Endothelial cell of umbilical vein (primary cell): ENCODE data around the gene SOX5.

Experiments
- EZH2 ChIP-seq: IDR thresholded peaks from 2 replicates; pipeline ENCODE4 v1.6.1; 2012; ENCODE audit warnings: borderline replicate concordance, low read depth, mild to moderate bottlenecking, moderate library complexity, low read length, inconsistent platforms; ENCODE audit not compliant: severe bottlenecking
- GATA2 ChIP-seq: IDR thresholded peaks from 2 replicates; pipeline ENCODE4 v1.7.0; 2011; ENCODE audit warnings: low read depth, mild to moderate bottlenecking, moderate library complexity, mixed read lengths, low read length; ENCODE audit not compliant: insufficient read length, insufficient read depth
- JUN ChIP-seq: IDR thresholded peaks from 2 replicates; pipeline ENCODE4 v1.6.1; 2011; ENCODE audit warnings: borderline replicate concordance, low read depth; ENCODE audit not compliant: insufficient read length, insufficient read depth
- MYC ChIP-seq: IDR thresholded peaks from one replicate; pipeline ENCODE4 v1.6.1; 2011; ENCODE audit warnings: mild to moderate bottlenecking, low read depth, low read length
- POLR2A ChIP-seq: IDR thresholded peaks from 2 replicates; pipeline ENCODE4 v1.6.1; 2012; ENCODE audit warnings: low read depth, mild to moderate bottlenecking, control low read depth, low read length
- POLR2AphosphoS5 ChIP-seq: IDR thresholded peaks from 2 replicates; pipeline ENCODE4 v1.6.1; 2012; ENCODE audit warnings: low read depth, mild to moderate bottlenecking, control low read depth, low read length, moderate library complexity; ENCODE audit not compliant: insufficient read depth
- TF ChIP-seq, protein P1 (sequence below), 2 donors: IDR thresholded peaks; 1 replicate in 1 of 2; 2 replicates in 1 of 2; pipeline ENCODE4 v1.5.1; 2011; ENCODE audit warnings: low read length in 2 of 2, mild to moderate bottlenecking in 2 of 2, moderate library complexity in 2 of 2, control low read depth in 1 of 2, inconsistent platforms in 1 of 2, low read depth in 1 of 2; ENCODE audit not compliant: insufficient read depth in 1 of 2; ENCODE audit errors: extremely low read depth in 1 of 2
- TF ChIP-seq, protein P2 (sequence below): IDR thresholded peaks from 2 replicates; pipeline ENCODE4 v1.6.1; 2011; ENCODE audit not compliant: insufficient read depth, insufficient read length

DNA sequence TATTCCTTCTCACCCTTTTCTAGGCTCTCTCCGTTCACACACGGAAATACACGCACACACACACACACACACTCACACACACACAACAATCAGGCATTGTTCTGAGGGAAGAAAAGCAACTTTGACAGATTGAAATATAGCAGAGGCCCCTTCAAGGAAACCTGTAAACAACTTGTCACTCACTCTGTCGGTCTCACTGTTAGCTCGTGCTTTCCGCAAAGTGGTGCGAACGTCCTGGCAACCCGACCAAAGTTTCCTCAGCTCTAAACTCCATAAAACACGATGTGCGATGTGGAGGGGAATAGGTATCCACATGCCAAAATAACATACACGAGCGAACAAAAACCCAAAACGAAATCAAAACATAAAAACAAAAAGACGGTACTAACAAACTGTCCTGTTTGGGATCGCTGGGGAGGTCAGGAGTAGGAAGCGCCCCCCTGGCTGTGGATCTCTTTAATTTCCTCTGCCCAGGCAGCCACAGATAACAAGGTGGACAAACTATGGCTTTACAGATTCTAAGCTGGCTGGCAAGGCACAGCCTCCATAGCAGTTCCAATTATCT lies 822 bp upstream of the SOX5 start:
- TF ChIP-seq, protein P1, sequence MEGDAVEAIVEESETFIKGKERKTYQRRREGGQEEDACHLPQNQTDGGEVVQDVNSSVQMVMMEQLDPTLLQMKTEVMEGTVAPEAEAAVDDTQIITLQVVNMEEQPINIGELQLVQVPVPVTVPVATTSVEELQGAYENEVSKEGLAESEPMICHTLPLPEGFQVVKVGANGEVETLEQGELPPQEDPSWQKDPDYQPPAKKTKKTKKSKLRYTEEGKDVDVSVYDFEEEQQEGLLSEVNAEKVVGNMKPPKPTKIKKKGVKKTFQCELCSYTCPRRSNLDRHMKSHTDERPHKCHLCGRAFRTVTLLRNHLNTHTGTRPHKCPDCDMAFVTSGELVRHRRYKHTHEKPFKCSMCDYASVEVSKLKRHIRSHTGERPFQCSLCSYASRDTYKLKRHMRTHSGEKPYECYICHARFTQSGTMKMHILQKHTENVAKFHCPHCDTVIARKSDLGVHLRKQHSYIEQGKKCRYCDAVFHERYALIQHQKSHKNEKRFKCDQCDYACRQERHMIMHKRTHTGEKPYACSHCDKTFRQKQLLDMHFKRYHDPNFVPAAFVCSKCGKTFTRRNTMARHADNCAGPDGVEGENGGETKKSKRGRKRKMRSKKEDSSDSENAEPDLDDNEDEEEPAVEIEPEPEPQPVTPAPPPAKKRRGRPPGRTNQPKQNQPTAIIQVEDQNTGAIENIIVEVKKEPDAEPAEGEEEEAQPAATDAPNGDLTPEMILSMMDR (IDR thresholded peaks at IDR 0.05; ENCODE audit: extremely low read depth in 1 of 2, insufficient read depth in 1 of 2, low read depth in 1 of 2, low read length in 2 of 2): no peak
- no peak for TF ChIP-seq GATA2
- no peak for TF ChIP-seq POLR2A
- no peak for TF ChIP-seq MYC
- no peak for TF ChIP-seq EZH2
- no peak for TF ChIP-seq POLR2AphosphoS5
- TF ChIP-seq, protein P2, sequence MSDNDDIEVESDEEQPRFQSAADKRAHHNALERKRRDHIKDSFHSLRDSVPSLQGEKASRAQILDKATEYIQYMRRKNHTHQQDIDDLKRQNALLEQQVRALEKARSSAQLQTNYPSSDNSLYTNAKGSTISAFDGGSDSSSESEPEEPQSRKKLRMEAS: no peak
- TF ChIP-seq JUN: no peak
